Neural cell (in vitro differentiated cells): ENCODE data around the gene SLC26A11. TPM values are rescaled to one million over a fixed set of nuclear protein-coding genes. Genes with fewer than 3 reads are reported as not detected.

Experiments used
- H2AFZ ChIP-seq: fragments of 200-600, 300-800 bp; sonication (generic), shearing (Covaris generic); 2 replicates; pipeline ENCODE4 v1.6.0; 2014; ENCODE audit warnings: low read depth, mild to moderate bottlenecking, antibody characterized with exemption, low read length, moderate library complexity
- H3F3A ChIP-seq: fragments of 200-600 bp; shearing (Covaris generic); 2 replicates; pipeline ENCODE4 v1.6.1; 2016; ENCODE audit warnings: mild to moderate bottlenecking, moderate library complexity, mixed read lengths, antibody characterized with exemption, low read length; ENCODE audit not compliant: insufficient read depth, poor library complexity, severe bottlenecking
- H3K27ac ChIP-seq: fragments of 200-600, 300-800 bp; sonication (generic), shearing (Covaris generic); 2 replicates; pipeline ENCODE4 v1.5.1; 2014; ENCODE audit warnings: mild to moderate bottlenecking, low read length, moderate library complexity
- H3K27me3 ChIP-seq: fragments of 300-800, 200-600 bp; sonication (generic), shearing (Covaris generic); 2 replicates; pipeline ENCODE4 v1.6.0; 2014; ENCODE audit warnings: mild to moderate bottlenecking, low read depth, low read length, moderate library complexity; ENCODE audit not compliant: insufficient read depth
- H3K36me3 ChIP-seq: fragments of 300-800, 200-600 bp; sonication (generic), shearing (Covaris generic); 2 replicates; pipeline ENCODE4 v1.5.1; 2014; ENCODE audit warnings: mild to moderate bottlenecking, antibody characterized with exemption, low read length, moderate library complexity; ENCODE audit not compliant: insufficient read depth
- H3K4me2 ChIP-seq: fragments of 300-800, 200-600 bp; sonication (generic), shearing (Covaris generic); 2 replicates; pipeline ENCODE4 v1.6.0; 2014; ENCODE audit warnings: mild to moderate bottlenecking, low read length
- H3K4me3 ChIP-seq: fragments of 300-800, 200-600 bp; sonication (generic), shearing (Covaris generic); 2 replicates; pipeline ENCODE4 v1.5.1; 2014; ENCODE audit warnings: mild to moderate bottlenecking, low read length, moderate library complexity
- H3K79me2 ChIP-seq: fragments of 200-600 bp; shearing (Covaris generic); replicated peaks from 2 replicates; pipeline ENCODE4 v1.6.0; 2014; ENCODE audit warnings: mild to moderate bottlenecking, low read length, moderate library complexity; ENCODE audit not compliant: insufficient read depth
- H3K9ac ChIP-seq: fragments of 300-800, 200-600 bp; sonication (generic), shearing (Covaris generic); 2 replicates; pipeline ENCODE4 v1.6.1; 2016; ENCODE audit warnings: mild to moderate bottlenecking, low read length, mixed read lengths
- H3K9me2 ChIP-seq: fragments of 200-600 bp; shearing (Covaris generic); 2 replicates; pipeline ENCODE4 v1.6.1; 2016; ENCODE audit warnings: mild to moderate bottlenecking, low read length, mixed read lengths; ENCODE audit not compliant: insufficient read depth
- H3K9me3 ChIP-seq: fragments of 200-600, 300-800 bp; sonication (generic), shearing (Covaris generic); 2 replicates; pipeline ENCODE4 v1.6.1; 2016; ENCODE audit warnings: mild to moderate bottlenecking, mixed run types, low read length, moderate library complexity, mixed read lengths
- H4K20me1 ChIP-seq: fragments of 200-600 bp; shearing (Covaris generic); 2 replicates; pipeline ENCODE4 v1.6.1; 2016; ENCODE audit warnings: mild to moderate bottlenecking, mixed run types; ENCODE audit not compliant: insufficient read depth
- CTCF ChIP-seq: fragments of 450-650 bp; IDR thresholded peaks from 2 replicates; pipeline ENCODE4 v1.5.1; 2014; ENCODE audit warnings: antibody characterized with exemption, mild to moderate bottlenecking, moderate library complexity; ENCODE audit not compliant: poor library complexity, severe bottlenecking
- EP300 ChIP-seq: fragments of 450-650 bp; conservative IDR thresholded peaks from 2 replicates; pipeline ENCODE4 v1.6.1; 2014; ENCODE audit warnings: antibody characterized with exemption, mild to moderate bottlenecking, moderate library complexity; ENCODE audit not compliant: poor library complexity, severe bottlenecking
- EZH2 ChIP-seq: fragments of 200-600, 300-800 bp; shearing (Covaris generic), sonication (generic); IDR thresholded peaks from 2 replicates; pipeline ENCODE4 v1.6.1; 2014; ENCODE audit warnings: antibody characterized with exemption, low read length, borderline replicate concordance, mild to moderate bottlenecking; ENCODE audit not compliant: insufficient read depth, poor library complexity, severe bottlenecking
- MXI1 ChIP-seq: fragments of 450-650 bp; conservative IDR thresholded peaks from 2 replicates; pipeline ENCODE4 v1.6.1; 2014; ENCODE audit warnings: antibody characterized with exemption, mild to moderate bottlenecking; ENCODE audit not compliant: poor library complexity, severe bottlenecking
- POLR2AphosphoS5 ChIP-seq: IDR thresholded peaks from 2 replicates; pipeline ENCODE4 v1.6.1; 2012
- RAD21 ChIP-seq: fragments of 450-650 bp; conservative IDR thresholded peaks from 2 replicates; pipeline ENCODE4 v1.6.1; 2014; ENCODE audit warnings: antibody characterized with exemption, mild to moderate bottlenecking, moderate library complexity
- SMC3 ChIP-seq: fragments of 450-650 bp; conservative IDR thresholded peaks from 2 replicates; pipeline ENCODE4 v1.6.1; 2014; ENCODE audit warnings: antibody characterized with exemption, mild to moderate bottlenecking, moderate library complexity; ENCODE audit not compliant: poor library complexity
- TAF1 ChIP-seq: IDR thresholded peaks from 2 replicates; pipeline ENCODE4 v1.6.1; 2012; ENCODE audit warnings: low read depth
- polyA plus RNA-seq: library from polyadenylated mRNA; depleted of rRNA; stranded (reverse); fragments of >200 nt; gene quantifications from 2 replicates; pipeline ENCODE4 v1.2.3, GENCODE V29; 2014
- TF ChIP-seq, protein P1 (sequence below): IDR thresholded peaks from 2 replicates; pipeline ENCODE4 v1.6.1; 2012; ENCODE audit warnings: borderline replicate concordance

SLC26A11 gene
- polyA plus RNA-seq, 1 donor from 2014 or later = 18.6 TPM

DNA sequence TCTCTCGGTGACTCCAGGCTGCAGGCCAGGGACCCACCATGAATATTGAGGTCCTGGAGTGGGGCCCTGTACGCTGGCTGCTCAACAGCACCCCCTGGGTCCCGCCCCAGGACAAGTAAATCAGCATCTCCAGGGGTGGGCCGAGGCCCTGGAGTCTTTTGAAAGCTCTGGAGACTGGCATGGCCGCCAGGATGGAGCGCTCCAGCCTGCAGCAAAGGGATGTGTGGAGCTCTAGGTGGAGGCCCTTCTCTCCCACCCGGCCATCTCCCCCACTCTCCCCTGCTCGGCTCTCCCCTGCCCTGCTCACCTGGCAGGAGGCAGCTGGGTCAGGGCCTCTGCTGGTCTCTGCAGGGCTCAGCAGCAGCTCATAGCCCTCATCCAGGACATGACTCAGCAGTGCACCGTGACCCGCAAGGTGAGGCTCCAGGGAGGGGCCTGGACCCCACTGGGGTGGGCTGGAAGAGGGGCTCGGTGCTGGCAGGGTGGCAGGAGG, 16.7 kb upstream of the SLC26A11 start:
- Histone ChIP-seq H3K9me3 (no peaks in the 10 kb centered on the region), H3K79me2 (no peaks in the 10 kb centered on the region), H3K27ac (no peak overlapping the region), H3K27me3 (no peaks in the 10 kb centered on the region), H3K9me2 (no peaks in the 10 kb centered on the region), H3K4me3 (no peak overlapping the region), H2AFZ (no peak overlapping the region), H3F3A (no peaks in the 10 kb centered on the region), H4K20me1 (no peaks in the 10 kb centered on the region), H3K4me2 (no peak overlapping the region), H3K9ac (no peak overlapping the region), H3K36me3 (no peaks in the 10 kb centered on the region)
- no peak for TF ChIP-seq RAD21
- TF ChIP-seq CTCF = no peak
- no peak for TF ChIP-seq SMC3
- no peak for TF ChIP-seq POLR2AphosphoS5
- no peak for TF ChIP-seq TAF1
- TF ChIP-seq, protein P1, sequence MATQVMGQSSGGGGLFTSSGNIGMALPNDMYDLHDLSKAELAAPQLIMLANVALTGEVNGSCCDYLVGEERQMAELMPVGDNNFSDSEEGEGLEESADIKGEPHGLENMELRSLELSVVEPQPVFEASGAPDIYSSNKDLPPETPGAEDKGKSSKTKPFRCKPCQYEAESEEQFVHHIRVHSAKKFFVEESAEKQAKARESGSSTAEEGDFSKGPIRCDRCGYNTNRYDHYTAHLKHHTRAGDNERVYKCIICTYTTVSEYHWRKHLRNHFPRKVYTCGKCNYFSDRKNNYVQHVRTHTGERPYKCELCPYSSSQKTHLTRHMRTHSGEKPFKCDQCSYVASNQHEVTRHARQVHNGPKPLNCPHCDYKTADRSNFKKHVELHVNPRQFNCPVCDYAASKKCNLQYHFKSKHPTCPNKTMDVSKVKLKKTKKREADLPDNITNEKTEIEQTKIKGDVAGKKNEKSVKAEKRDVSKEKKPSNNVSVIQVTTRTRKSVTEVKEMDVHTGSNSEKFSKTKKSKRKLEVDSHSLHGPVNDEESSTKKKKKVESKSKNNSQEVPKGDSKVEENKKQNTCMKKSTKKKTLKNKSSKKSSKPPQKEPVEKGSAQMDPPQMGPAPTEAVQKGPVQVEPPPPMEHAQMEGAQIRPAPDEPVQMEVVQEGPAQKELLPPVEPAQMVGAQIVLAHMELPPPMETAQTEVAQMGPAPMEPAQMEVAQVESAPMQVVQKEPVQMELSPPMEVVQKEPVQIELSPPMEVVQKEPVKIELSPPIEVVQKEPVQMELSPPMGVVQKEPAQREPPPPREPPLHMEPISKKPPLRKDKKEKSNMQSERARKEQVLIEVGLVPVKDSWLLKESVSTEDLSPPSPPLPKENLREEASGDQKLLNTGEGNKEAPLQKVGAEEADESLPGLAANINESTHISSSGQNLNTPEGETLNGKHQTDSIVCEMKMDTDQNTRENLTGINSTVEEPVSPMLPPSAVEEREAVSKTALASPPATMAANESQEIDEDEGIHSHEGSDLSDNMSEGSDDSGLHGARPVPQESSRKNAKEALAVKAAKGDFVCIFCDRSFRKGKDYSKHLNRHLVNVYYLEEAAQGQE = no peak
- no peak for TF ChIP-seq EP300
- TF ChIP-seq MXI1 = no peak

DNA sequence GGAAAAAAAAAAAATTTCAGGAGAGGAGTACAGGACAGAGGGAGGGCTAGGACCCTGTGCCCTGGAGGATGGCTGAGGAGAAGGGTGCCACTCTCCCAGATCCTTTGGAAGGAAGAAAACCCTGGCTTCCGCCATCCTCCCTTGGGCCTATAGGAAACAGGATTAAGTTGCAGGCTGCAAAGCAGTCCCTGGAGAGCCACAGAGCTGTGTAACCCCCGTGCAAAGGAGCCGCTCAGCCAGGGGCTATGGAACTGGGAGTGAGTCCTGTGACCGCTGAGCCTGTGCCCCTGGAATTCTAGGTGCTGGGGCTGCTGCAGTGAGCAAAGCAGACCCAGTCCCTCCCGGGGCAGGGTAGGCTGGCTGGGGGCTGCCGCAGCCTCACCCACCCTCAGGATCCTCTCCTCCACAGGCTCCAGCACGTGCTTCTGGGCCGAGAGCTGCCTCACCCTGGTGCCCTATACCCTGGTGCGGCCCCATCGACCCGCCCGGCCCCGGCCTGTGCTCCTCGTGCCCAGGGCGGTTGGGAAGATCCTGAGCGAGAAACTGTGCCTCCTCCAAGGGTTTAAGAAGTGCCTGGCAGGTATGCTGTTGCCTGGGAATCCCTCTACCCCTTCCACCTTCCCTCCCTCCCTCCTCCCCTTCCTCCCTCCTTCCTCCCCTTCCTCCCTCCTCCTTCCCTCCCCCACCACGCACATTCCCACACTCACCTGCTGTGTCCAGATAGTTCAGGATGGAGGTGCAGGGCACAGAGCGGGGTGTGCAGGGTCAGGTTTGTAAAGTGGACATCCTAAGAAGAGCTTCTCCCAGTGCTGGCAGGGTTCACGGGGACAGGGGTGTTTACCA, 15.4 kb upstream of the SLC26A11 start:
- TF ChIP-seq POLR2AphosphoS5 (no peak), RAD21 (no peak), SMC3 (no peak), EZH2 (no peak), CTCF (no peak), EP300 (no peak), TAF1 (no peak), MXI1 (no peak)
- TF ChIP-seq, protein P1 = no peak
- Histone ChIP-seq H2AFZ (no peak overlapping the region), H3K36me3 (no peaks in the 10 kb centered on the region), H3K9me3 (no peaks in the 10 kb centered on the region), H4K20me1 (no peaks in the 10 kb centered on the region), H3K4me2 (no peak overlapping the region), H3K27ac (no peak overlapping the region), H3F3A (no peaks in the 10 kb centered on the region), H3K79me2 (no peaks in the 10 kb centered on the region), H3K27me3 (no peaks in the 10 kb centered on the region), H3K9me2 (no peaks in the 10 kb centered on the region), H3K4me3 (no peak overlapping the region), H3K9ac (no peak overlapping the region)
